GM12878 (cell line): Measurements from ENCODE around the gene YBEY. TPM values are rescaled to one million over a fixed set of nuclear protein-coding genes. Genes with fewer than 3 reads are reported as not detected.

ENCODE experiments used
- ATAC-seq: fragments of 200-7000 bp; cut with Tn5 transposase; 3 replicates; pipeline ENCODE4 v1.9.1; 2020; ENCODE audit warnings: mild to moderate bottlenecking, moderate library complexity
- BruUV-seq: library from RNA; stranded (reverse); fragments of 400-500 nt; replicated peaks from 2 replicates; lab custom pipeline; 2021; lab: Mats Ljungman, UMichigan
- CTCF ChIA-PET: fragments of 300-600 bp; sonication (Branson Sonifier 250); formaldehyde crosslinking; extraction: SDS; loops from one replicate; lab custom pipeline; 2021; ENCODE audit warnings: inconsistent platforms; lab: Yijun Ruan, JAX
- POLR2A ChIA-PET: fragments of 350-600 bp; formaldehyde crosslinking; extraction: SDS; loops from one replicate; lab custom pipeline; 2021; ENCODE audit warnings: inconsistent platforms; lab: Charles Lee
- RAD21 ChIA-PET: fragments of 300-600 bp; sonication (Branson Sonifier 250); formaldehyde crosslinking; loops from one replicate; lab custom pipeline; 2023; ENCODE audit warnings: antibody characterized with exemption; ENCODE audit not compliant: unreplicated experiment; lab: Charles Lee
- SMC1A ChIA-PET: fragments of 300-600 bp; sonication (Branson Sonifier 250); formaldehyde crosslinking; loops from one replicate; lab custom pipeline; 2023; ENCODE audit not compliant: unreplicated experiment, uncharacterized antibody; lab: Charles Lee
- DNase-seq: peaks from one replicate; pipeline ENCODE4 v3.0.0-alpha.2; 2011; ENCODE audit warnings: low read depth, low spot score
- FAIRE-seq: peaks from 3 replicates; lab custom pipeline; 2011; peaks lifted over from hg19 to GRCh38; lab: Jason Lieb, UNC
- H2AFZ ChIP-seq: 2 replicates; pipeline ENCODE4 v1.6.0; 2011; ENCODE audit warnings: low read depth, low read length, control low read depth; ENCODE audit not compliant: control insufficient read depth
- H3K27ac ChIP-seq: 2 replicates; pipeline ENCODE4 v1.5.1; 2011; ENCODE audit warnings: control low read depth; ENCODE audit not compliant: control insufficient read depth, insufficient read depth
- H3K27me3 ChIP-seq, 2 experiments: replicated peaks in 1 of 2; 2 replicates each; pipeline versions ENCODE4 v1.6.0 to v1.6.1; 2011; ENCODE audit warnings: low read length in 1 of 2; ENCODE audit not compliant: control insufficient read depth in 2 of 2, insufficient read depth in 2 of 2
- H3K36me3 ChIP-seq, 2 experiments: 2 replicates each; pipeline ENCODE4 v1.5.1; 2011; ENCODE audit warnings: low read length in 1 of 2; ENCODE audit not compliant: control insufficient read depth in 2 of 2, insufficient read depth in 2 of 2
- H3K4me1 ChIP-seq: 2 replicates; pipeline ENCODE4 v1.6.1; 2011; ENCODE audit warnings: mild to moderate bottlenecking, low read length, moderate library complexity, mixed read lengths; ENCODE audit not compliant: control insufficient read depth, insufficient read depth
- H3K4me2 ChIP-seq: 2 replicates; pipeline ENCODE4 v1.6.0; 2011; ENCODE audit warnings: control low read depth; ENCODE audit not compliant: control insufficient read depth, insufficient read depth
- H3K4me3 ChIP-seq: fragments of 200-600 bp; sonication (generic); 2 replicates; pipeline ENCODE4 v1.5.1; 2016
- H3K79me2 ChIP-seq: 2 replicates; pipeline ENCODE4 v1.6.0; 2011; ENCODE audit warnings: low read length; ENCODE audit not compliant: control insufficient read depth, insufficient read depth
- H3K9ac ChIP-seq: 2 replicates; pipeline ENCODE4 v1.8.0; 2011; ENCODE audit warnings: low read length, control low read depth, mixed read lengths; ENCODE audit not compliant: control insufficient read depth, insufficient read depth
- H3K9me3 ChIP-seq: replicated peaks from 3 replicates; pipeline ENCODE4 v1.5.1; 2011; ENCODE audit warnings: mild to moderate bottlenecking, low read length; ENCODE audit not compliant: control insufficient read depth, insufficient read depth
- H4K20me1 ChIP-seq: 2 replicates; pipeline ENCODE4 v1.6.0; 2011; ENCODE audit not compliant: control insufficient read depth, insufficient read depth
- ATF7 ChIP-seq: fragments of 450-650 bp; IDR thresholded peaks from 2 replicates; pipeline ENCODE4 v1.6.1; 2016; ENCODE audit warnings: low read depth, mild to moderate bottlenecking
- EED ChIP-seq: sonication (generic); IDR thresholded peaks from 2 replicates; pipeline ENCODE4 v1.6.1; 2016; ENCODE audit warnings: antibody characterized with exemption, low read depth
- EP300 ChIP-seq, 2 experiments: fragments of 150-350 bp in 1 of 2; IDR thresholded peaks; 2 replicates each; pipeline ENCODE4 v1.6.1; 2011 to 2012; ENCODE audit warnings: low read depth in 2 of 2, low read length in 2 of 2, borderline replicate concordance in 1 of 2, improper control_type of control experiment in 1 of 2, inconsistent platforms in 1 of 2; ENCODE audit not compliant: control insufficient read depth in 1 of 2
- FOXM1 ChIP-seq: IDR thresholded peaks from 2 replicates; pipeline ENCODE4 v1.6.1; 2012; ENCODE audit warnings: low read depth, mild to moderate bottlenecking, inconsistent platforms, low read length, moderate library complexity
- GABPA ChIP-seq: IDR thresholded peaks from 2 replicates; pipeline ENCODE4 v1.6.1; 2014; ENCODE audit warnings: antibody characterized with exemption, low read depth, mild to moderate bottlenecking, inconsistent platforms
- HDAC2 ChIP-seq: fragments of 200-600 bp; sonication (generic); IDR thresholded peaks from 2 replicates; pipeline ENCODE4 v1.6.1; 2017
- MTA3 ChIP-seq: IDR thresholded peaks from 2 replicates; pipeline ENCODE4 v1.6.1; 2012; ENCODE audit warnings: low read length, inconsistent platforms, borderline replicate concordance
- RBBP5 ChIP-seq: fragments of 200-600 bp; sonication (generic); conservative IDR thresholded peaks from 2 replicates; pipeline ENCODE4 v1.6.1; 2016
- SMAD1 ChIP-seq: fragments of 450-650 bp; IDR thresholded peaks from 2 replicates; pipeline ENCODE4 v1.6.1; 2018; ENCODE audit warnings: mild to moderate bottlenecking, low read depth; ENCODE audit not compliant: partially characterized antibody
- SMARCA5 ChIP-seq: fragments of 450-650 bp; IDR thresholded peaks from 2 replicates; pipeline ENCODE4 v1.6.1; 2017; ENCODE audit warnings: mild to moderate bottlenecking
- USF1 ChIP-seq: IDR thresholded peaks from 2 replicates; pipeline ENCODE4 v1.6.1; 2011; ENCODE audit warnings: borderline replicate concordance, low read depth, mild to moderate bottlenecking, moderate library complexity, mixed read lengths, low read length; ENCODE audit not compliant: insufficient read depth; ENCODE audit errors: extremely low read length
- ZNF24 ChIP-seq: fragments of 450-650 bp; IDR thresholded peaks from 2 replicates; pipeline ENCODE4 v1.6.1; 2017; ENCODE audit warnings: antibody characterized with exemption, mild to moderate bottlenecking
- WGBS: methylation state at CpG from one replicate; pipeline ENCODE4 v1.1.6; 2016; ENCODE audit warnings: low lambda C conversion rate; ENCODE audit not compliant: insufficient replicate concordance, insufficient coverage; ENCODE audit errors: missing lambda C conversion rate; 5-methylcytosine and 5-hydroxymethylcytosine counted together
- in situ Hi-C: fragments of 300-500 bp; cut with MboI; formaldehyde crosslinking; loops from 9 replicates; pipeline ENCODE4 v1.14.3; 2018; ENCODE audit warnings: mixed read lengths
- intact Hi-C: fragments of 100-400 bp; cut with micrococcal nuclease; formaldehyde crosslinking; loops from one replicate; pipeline ENCODE4 v1.14.2; 2022; ENCODE audit not compliant: unreplicated experiment
- polyA plus RNA-seq, 11 experiments: library from polyadenylated mRNA; depleted of rRNA in 4 of 11; unstranded in 6 of 11; stranded (reverse) in 5 of 11; fragments of >200 nt; fragmentation: Nextera tagmentation in 4 of 11; fragmentation: Illumina TruSeq in 1 of 11; extraction: Ambion mirVana in 4 of 11; extraction: Trizol in 1 of 11; gene quantifications; 1 replicate in 1 of 11; 2 replicates in 10 of 11; pipeline versions ENCODE4 v1.2.1 to v1.2.3, GENCODE V29; 2011 to 2016; ENCODE audit warnings: inconsistent platforms in 2 of 11, missing spikeins in 2 of 11, low read depth in 1 of 11
- total RNA-seq, 4 experiments: library from RNA; depleted of rRNA in 3 of 4; stranded (reverse); fragments of >200 nt in 3 of 4; fragmentation: Illumina TruSeq in 1 of 4; extraction: Trizol in 1 of 4; gene quantifications; 2 replicates each; pipeline versions ENCODE4 v1.2.1 to v1.2.3, GENCODE V29; 2013 to 2021
- TF ChIP-seq, protein P1 (sequence below): fragments of 450-650 bp; IDR thresholded peaks from 2 replicates; pipeline ENCODE4 v1.6.1; 2016; ENCODE audit warnings: mild to moderate bottlenecking, moderate library complexity, borderline replicate concordance

The YBEY gene
- total and polyA plus RNA-seq, 10 of the 15 experiments (the other 5 are each of a cell fraction or from before 2014, with no cell fraction given), result 6.5 to 31.4 (median 18.5) TPM

- H3K9ac ChIP-seq, result no peak overlapping the region
- no peak overlapping the region for H3K27ac ChIP-seq
Observed at GRCh38 chr21:46248827-46249226, 37.3 kb upstream of the YBEY start.

More at GRCh38 chr21:46248827-46249226, 37.3 kb upstream of the YBEY start:
- no peaks in the 10 kb centered on the region for H3K79me2 ChIP-seq
- peaks cover 7% of the 10 kb centered on the region for H3K4me1 ChIP-seq
- RAD21 ChIA-PET, result no interaction called here
- SMC1A ChIA-PET, result interaction anchor here (1.8 kb wide), 1 partner anchor 13 kb away, joined by 4 read pairs; no protein-coding TSS in a partner anchor
- ATAC-seq, result no peak
- POLR2A ChIA-PET, result no interaction called here
- H3K4me2 ChIP-seq, result no peak overlapping the region
- no peak for FAIRE-seq
- H2AFZ ChIP-seq, result no peak overlapping the region
- no TSS peak for BruUV-seq
- in situ Hi-C loops (no loop called here), intact Hi-C loops (no loop called here)
- 92% methylated on average over 2 of the region's 2 CpGs for WGBS
- no peaks in the 10 kb centered on the region; the same call in 2 of the 3 replicates for H3K9me3 ChIP-seq
- H4K20me1 ChIP-seq, result no peaks in the 10 kb centered on the region
- DNase-seq, result no peak
- no peak overlapping the region for H3K4me3 ChIP-seq
- no peaks in the 10 kb centered on the region; a peak in 1 of 4 replicates for H3K27me3 ChIP-seq
- CTCF ChIA-PET, result interaction anchor here (0.6 to 6.3 kb wide), 2 partner anchors 11 to 19 kb away, joined by 5 to 59 read pairs; partner anchors contain the start of gene LSS
- TF ChIP-seq USF1 (no peak), GABPA (no peak), ZNF24 (no peak), HDAC2 (no peak), ATF7 (no peak), EED (no peak), SMAD1 (no peak), EP300 (IDR thresholded peaks at IDR 0.05; ENCODE audit: borderline replicate concordance in 1 of 2, control insufficient read depth in 1 of 2, low read depth in 2 of 2, low read length in 2 of 2) (no peak), RBBP5 (no peak), SMARCA5 (no peak), MTA3 (no peak), FOXM1 (no peak)
- TF ChIP-seq, protein P1, sequence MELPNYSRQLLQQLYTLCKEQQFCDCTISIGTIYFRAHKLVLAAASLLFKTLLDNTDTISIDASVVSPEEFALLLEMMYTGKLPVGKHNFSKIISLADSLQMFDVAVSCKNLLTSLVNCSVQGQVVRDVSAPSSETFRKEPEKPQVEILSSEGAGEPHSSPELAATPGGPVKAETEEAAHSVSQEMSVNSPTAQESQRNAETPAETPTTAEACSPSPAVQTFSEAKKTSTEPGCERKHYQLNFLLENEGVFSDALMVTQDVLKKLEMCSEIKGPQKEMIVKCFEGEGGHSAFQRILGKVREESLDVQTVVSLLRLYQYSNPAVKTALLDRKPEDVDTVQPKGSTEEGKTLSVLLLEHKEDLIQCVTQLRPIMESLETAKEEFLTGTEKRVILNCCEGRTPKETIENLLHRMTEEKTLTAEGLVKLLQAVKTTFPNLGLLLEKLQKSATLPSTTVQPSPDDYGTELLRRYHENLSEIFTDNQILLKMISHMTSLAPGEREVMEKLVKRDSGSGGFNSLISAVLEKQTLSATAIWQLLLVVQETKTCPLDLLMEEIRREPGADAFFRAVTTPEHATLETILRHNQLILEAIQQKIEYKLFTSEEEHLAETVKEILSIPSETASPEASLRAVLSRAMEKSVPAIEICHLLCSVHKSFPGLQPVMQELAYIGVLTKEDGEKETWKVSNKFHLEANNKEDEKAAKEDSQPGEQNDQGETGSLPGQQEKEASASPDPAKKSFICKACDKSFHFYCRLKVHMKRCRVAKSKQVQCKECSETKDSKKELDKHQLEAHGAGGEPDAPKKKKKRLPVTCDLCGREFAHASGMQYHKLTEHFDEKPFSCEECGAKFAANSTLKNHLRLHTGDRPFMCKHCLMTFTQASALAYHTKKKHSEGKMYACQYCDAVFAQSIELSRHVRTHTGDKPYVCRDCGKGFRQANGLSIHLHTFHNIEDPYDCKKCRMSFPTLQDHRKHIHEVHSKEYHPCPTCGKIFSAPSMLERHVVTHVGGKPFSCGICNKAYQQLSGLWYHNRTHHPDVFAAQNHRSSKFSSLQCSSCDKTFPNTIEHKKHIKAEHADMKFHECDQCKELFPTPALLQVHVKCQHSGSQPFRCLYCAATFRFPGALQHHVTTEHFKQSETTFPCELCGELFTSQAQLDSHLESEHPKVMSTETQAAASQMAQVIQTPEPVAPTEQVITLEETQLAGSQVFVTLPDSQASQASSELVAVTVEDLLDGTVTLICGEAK, result no peak
- peaks cover 31 to 64% of the 10 kb centered on the region in 2 experiments for H3K36me3 ChIP-seq
